Hepatocyte (in vitro differentiated cells): ENCODE results near the gene PALS2. TPM values are rescaled to one million over a fixed set of nuclear protein-coding genes. Genes with fewer than 3 reads are reported as not detected.

ENCODE experiments used
- DNase-seq: peaks from one replicate; pipeline ENCODE4 v3.0.0-alpha.2; 2016; ENCODE audit warnings: low spot score
- H2AFZ ChIP-seq: fragments of 200-600 bp; sonication (generic); 2 replicates; pipeline ENCODE4 v1.6.0; 2016; ENCODE audit warnings: antibody characterized with exemption, mild to moderate bottlenecking
- H3K27ac ChIP-seq: fragments of 200-600 bp; sonication (generic); 2 replicates; pipeline ENCODE4 v1.5.1; 2016; ENCODE audit warnings: mild to moderate bottlenecking
- H3K27me3 ChIP-seq: fragments of 200-600 bp; sonication (generic); 2 replicates; pipeline ENCODE4 v1.6.1; 2016
- H3K36me3 ChIP-seq: fragments of 200-600 bp; sonication (generic); replicated peaks from 2 replicates; pipeline ENCODE4 v1.5.1; 2016; ENCODE audit warnings: low read depth; ENCODE audit not compliant: insufficient read depth
- H3K4me1 ChIP-seq: fragments of 200-600 bp; sonication (generic); 2 replicates; pipeline ENCODE4 v1.5.1; 2016; ENCODE audit warnings: mild to moderate bottlenecking, moderate library complexity; ENCODE audit not compliant: insufficient read depth
- H3K4me2 ChIP-seq: fragments of 200-600 bp; sonication (generic); 2 replicates; pipeline ENCODE4 v1.6.0; 2016
- H3K4me3 ChIP-seq: fragments of 200-600 bp; sonication (generic); 2 replicates; pipeline ENCODE4 v1.5.1; 2016; ENCODE audit warnings: mild to moderate bottlenecking
- H3K79me2 ChIP-seq: fragments of 200-600 bp; sonication (generic); 2 replicates; pipeline ENCODE4 v1.6.0; 2017; ENCODE audit warnings: mild to moderate bottlenecking
- H3K9me2 ChIP-seq: fragments of 200-600 bp; sonication (generic); replicated peaks from 2 replicates; pipeline ENCODE4 v1.6.0; 2017; ENCODE audit warnings: mild to moderate bottlenecking; ENCODE audit not compliant: insufficient read depth
- H3K9me3 ChIP-seq: fragments of 200-600 bp; sonication (generic); 2 replicates; pipeline ENCODE4 v1.5.1; 2016; ENCODE audit warnings: low read depth, mild to moderate bottlenecking
- H4K20me1 ChIP-seq: fragments of 200-600 bp; sonication (generic); 2 replicates; pipeline ENCODE4 v1.6.0; 2016; ENCODE audit warnings: mild to moderate bottlenecking; ENCODE audit not compliant: insufficient read depth, poor library complexity, severe bottlenecking
- EZH2 ChIP-seq: fragments of 200-600 bp; sonication (generic); IDR thresholded peaks from 2 replicates; pipeline ENCODE4 v1.6.1; 2016; ENCODE audit warnings: antibody characterized with exemption, mild to moderate bottlenecking, borderline replicate concordance
- EZH2phosphoT487 ChIP-seq: fragments of 200-600 bp; sonication (generic); IDR thresholded peaks from one replicate; pipeline ENCODE4 v1.6.1; 2018; ENCODE audit warnings: antibody characterized with exemption, mild to moderate bottlenecking, low read depth, moderate library complexity; ENCODE audit not compliant: unreplicated experiment, severe bottlenecking
- WGBS: methylation state at CpG from one replicate; pipeline ENCODE4 v1.1.6; 2016; ENCODE audit warnings: low lambda C conversion rate; ENCODE audit errors: missing lambda C conversion rate; 5-methylcytosine and 5-hydroxymethylcytosine counted together
- polyA plus RNA-seq: library from polyadenylated mRNA; unstranded; fragments of >200 nt; fragmentation: Nextera tagmentation; extraction: Ambion mirVana; gene quantifications from 2 replicates; pipeline ENCODE4 v1.2.1, GENCODE V29; 2016
- total RNA-seq: library from RNA; depleted of rRNA; stranded (reverse); fragments of >200 nt; gene quantifications from 2 replicates; pipeline ENCODE4 v1.2.3, GENCODE V29; 2014
- TF ChIP-seq, protein P1 (sequence below): fragments of 200-600 bp; sonication (generic); IDR thresholded peaks from 2 replicates; pipeline ENCODE4 v1.5.1; 2016; ENCODE audit warnings: antibody characterized with exemption, mild to moderate bottlenecking; ENCODE audit not compliant: poor library complexity

PALS2 gene
- total and polyA plus RNA-seq, 2 experiments from 2014 or later = 37.6 to 74.9 TPM

DNA sequence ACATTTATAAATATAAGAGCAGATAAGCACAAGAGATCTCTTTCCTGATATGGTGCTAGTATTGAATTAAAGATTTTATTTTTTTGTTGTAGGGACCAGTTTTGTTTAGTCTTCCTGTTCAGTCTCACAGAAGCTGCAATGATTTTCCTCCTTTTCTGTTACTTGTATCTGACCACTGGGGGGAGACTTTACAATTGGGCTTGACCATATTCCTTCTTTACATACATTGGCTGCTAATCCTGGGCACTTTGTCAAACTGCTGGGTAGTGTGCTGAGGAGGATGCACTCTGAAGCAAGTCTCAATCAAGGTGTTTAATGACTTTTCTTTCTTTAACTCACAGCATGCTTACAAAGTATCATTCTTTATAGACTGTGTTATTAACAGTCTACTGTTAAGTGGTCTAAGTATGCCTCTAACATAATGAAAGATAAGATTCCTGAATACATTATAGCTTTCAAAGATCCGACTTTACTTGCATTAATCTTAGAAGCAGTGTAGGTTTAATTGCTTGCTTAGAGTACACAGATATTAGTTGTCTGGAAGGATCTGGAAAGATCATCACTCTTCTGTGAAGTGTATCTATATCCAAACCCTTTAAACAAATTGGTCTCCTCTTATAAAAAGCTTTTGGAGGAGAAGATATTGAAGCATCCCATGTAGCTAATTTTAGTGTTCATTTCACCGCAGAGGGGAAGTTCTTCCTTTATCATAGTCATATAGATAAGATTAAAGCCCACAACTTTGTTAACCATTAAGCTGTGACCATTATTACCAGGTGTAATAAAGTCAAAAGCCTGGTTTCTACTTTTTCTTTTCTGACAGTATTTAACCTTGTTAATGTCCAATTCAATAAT lies 3.1 kb downstream of the PALS2 start:
- Histone ChIP-seq H3K4me2 (peak overlapping the region; percentile 84), H3K4me3 (no peak overlapping the region), H4K20me1 (no peaks in the 10 kb centered on the region), H3K4me1 (peaks cover 16% of the 10 kb centered on the region), H3K9me2 (no peaks in the 10 kb centered on the region), H3K9me3 (no peaks in the 10 kb centered on the region), H3K79me2 (peaks cover 54% of the 10 kb centered on the region), H2AFZ (no peak overlapping the region), H3K36me3 (no peaks in the 10 kb centered on the region), H3K27ac (peak overlapping the region; percentile 11), H3K27me3 (no peaks in the 10 kb centered on the region)
- no peak for TF ChIP-seq EZH2
- TF ChIP-seq, protein P1, sequence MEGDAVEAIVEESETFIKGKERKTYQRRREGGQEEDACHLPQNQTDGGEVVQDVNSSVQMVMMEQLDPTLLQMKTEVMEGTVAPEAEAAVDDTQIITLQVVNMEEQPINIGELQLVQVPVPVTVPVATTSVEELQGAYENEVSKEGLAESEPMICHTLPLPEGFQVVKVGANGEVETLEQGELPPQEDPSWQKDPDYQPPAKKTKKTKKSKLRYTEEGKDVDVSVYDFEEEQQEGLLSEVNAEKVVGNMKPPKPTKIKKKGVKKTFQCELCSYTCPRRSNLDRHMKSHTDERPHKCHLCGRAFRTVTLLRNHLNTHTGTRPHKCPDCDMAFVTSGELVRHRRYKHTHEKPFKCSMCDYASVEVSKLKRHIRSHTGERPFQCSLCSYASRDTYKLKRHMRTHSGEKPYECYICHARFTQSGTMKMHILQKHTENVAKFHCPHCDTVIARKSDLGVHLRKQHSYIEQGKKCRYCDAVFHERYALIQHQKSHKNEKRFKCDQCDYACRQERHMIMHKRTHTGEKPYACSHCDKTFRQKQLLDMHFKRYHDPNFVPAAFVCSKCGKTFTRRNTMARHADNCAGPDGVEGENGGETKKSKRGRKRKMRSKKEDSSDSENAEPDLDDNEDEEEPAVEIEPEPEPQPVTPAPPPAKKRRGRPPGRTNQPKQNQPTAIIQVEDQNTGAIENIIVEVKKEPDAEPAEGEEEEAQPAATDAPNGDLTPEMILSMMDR = peak; percentile 75
- WGBS = 28% methylated on average over 2 of the region's 2 CpGs
- DNase-seq = peak; percentile 84

DNA sequence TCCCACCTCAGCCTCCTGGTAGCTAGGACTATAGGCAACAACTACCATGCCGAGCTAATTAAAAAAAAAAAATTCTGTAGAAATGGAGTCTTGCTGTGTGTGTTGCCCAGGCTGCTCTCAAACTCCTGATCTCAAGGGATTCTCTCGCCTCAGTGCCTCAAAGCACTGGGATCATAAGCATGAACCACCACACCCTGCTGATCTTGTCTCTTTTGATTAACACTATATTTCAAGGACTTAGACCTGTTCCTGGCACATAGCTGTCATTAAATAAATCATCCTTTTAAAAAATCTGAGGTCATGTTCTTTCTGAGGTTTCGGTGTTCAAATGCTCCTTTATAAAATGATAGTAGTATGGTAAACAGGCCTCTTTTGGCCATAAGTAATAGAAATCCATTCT lies 4.8 kb downstream of the PALS2 start:
- Histone ChIP-seq H3K79me2 (peaks cover 69% of the 10 kb centered on the region), H3K27me3 (no peaks in the 10 kb centered on the region), H3K9me3 (no peaks in the 10 kb centered on the region), H2AFZ (no peak overlapping the region), H3K9me2 (no peaks in the 10 kb centered on the region), H4K20me1 (no peaks in the 10 kb centered on the region), H3K4me2 (peak overlapping the region; percentile 49), H3K4me1 (peaks cover 16% of the 10 kb centered on the region), H3K4me3 (no peak overlapping the region), H3K36me3 (no peaks in the 10 kb centered on the region), H3K27ac (no peak overlapping the region)
- no peak for TF ChIP-seq EZH2phosphoT487
- TF ChIP-seq, protein P1 = no peak
- no peak for TF ChIP-seq EZH2
- DNase-seq = no peak
- WGBS = 86% methylated on average over 3 of the region's 3 CpGs

DNA sequence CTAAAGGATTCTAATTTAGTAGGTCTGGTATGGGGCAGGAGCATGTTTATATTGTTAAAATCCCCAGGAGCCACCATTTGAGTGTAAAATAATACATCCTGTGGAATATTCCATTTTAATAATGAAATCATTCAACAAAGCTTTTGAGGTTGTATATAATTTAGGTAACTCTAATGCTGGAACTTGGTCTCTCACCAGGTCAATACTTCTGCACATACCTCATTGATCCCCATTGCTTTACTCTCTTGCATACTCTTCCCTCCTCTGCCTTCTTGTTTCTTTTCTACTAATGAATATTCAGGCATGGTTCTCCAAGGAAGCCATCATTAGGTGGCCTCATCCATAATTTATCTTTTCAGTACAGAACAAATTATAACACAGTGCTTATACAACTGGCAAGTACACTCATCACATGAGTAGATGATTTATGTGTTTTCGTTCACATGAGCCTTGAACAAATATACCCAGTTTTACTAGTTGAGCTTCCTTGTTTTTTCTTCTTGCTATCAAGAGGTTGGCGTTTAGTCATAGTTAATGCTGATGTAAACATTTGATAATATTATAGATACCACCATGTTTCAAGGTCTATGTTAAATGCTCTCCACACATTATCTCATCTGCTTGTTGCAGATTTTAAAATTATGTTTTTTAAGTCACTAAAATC lies 7.2 kb downstream of the PALS2 start:
- H2AFZ ChIP-seq = no peak overlapping the region
- no peaks in the 10 kb centered on the region for H4K20me1 ChIP-seq
- H3K9me3 ChIP-seq = no peaks in the 10 kb centered on the region
- H3K4me1 ChIP-seq = peaks cover 6% of the 10 kb centered on the region
- TF ChIP-seq EZH2phosphoT487 = no peak
- peaks cover 63% of the 10 kb centered on the region for H3K79me2 ChIP-seq
- H3K9me2 ChIP-seq = no peaks in the 10 kb centered on the region
- H3K27ac ChIP-seq = peak overlapping the region; percentile 77
- peak; percentile 39 for DNase-seq
- no peaks in the 10 kb centered on the region for H3K36me3 ChIP-seq
- H3K27me3 ChIP-seq = no peaks in the 10 kb centered on the region
- WGBS = 35% methylated on average over 2 of the region's 2 CpGs
- H3K4me3 ChIP-seq = no peak overlapping the region
- peak overlapping the region; percentile 65 for H3K4me2 ChIP-seq

DNA sequence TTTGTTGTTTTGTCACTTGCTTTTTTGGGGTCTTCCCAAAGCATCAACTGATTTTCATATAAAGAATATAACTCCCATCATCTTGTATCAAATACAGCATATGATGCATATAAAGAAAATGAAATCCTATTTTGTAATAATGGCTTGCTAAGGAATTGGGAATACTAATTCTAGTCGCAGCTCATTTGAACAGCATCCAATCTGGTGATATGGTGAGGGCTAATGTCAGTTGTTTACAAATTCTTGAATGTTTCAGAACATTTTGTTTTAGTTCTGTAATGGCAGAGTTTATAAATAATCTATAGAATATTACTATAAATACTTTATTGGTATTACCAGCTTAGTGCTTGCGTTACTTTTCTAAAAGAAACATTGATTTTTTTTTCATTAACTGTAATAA lies 8.9 kb downstream of the PALS2 start:
- H3K79me2 ChIP-seq = peaks cover 74% of the 10 kb centered on the region
- H3K27ac ChIP-seq = peak overlapping the region; percentile 77
- H3K9me3 ChIP-seq = no peaks in the 10 kb centered on the region
- WGBS = 83% methylated on average over 2 of the region's 2 CpGs
- DNase-seq = no peak
- H3K36me3 ChIP-seq = no peaks in the 10 kb centered on the region
- no peaks in the 10 kb centered on the region for H3K9me2 ChIP-seq
- peaks cover 4% of the 10 kb centered on the region for H3K4me1 ChIP-seq
- H3K4me3 ChIP-seq = no peak overlapping the region
- no peak for TF ChIP-seq EZH2
- TF ChIP-seq, protein P1 = no peak
- TF ChIP-seq EZH2phosphoT487 = no peak
- H3K4me2 ChIP-seq = peak overlapping the region; percentile 47
- H4K20me1 ChIP-seq = no peaks in the 10 kb centered on the region
- no peak overlapping the region for H2AFZ ChIP-seq
- no peaks in the 10 kb centered on the region for H3K27me3 ChIP-seq
